ENCODE measurements around the gene GRM4.

Gene GRM4

DNA sequence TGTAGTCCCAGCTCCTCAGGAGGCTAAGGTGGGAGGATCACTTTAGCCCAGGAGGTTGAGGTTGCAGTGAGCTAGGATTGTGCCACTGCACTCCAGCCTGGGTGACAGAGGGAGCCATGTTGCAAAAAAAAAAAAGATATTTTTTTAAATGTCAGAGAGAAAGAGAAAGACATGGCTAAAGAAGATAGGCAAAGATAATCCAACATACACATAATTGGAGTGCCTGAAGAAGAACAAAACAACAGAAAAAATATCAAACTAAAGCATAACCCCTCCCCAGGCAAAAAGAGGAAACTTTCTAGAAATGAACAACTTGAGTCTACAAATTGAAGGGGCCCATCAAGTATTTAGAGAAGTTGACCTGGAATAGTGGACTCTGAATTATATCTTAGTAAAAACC is 14.0 kb upstream of the GRM4 start:
- no peak for DNase-seq
- in situ Hi-C loops (cut with MboI; ENCODE audit: low pct_unique_long_range_greater_than_20kb, low sequenced_read_pairs), result no loop called here

DNA sequence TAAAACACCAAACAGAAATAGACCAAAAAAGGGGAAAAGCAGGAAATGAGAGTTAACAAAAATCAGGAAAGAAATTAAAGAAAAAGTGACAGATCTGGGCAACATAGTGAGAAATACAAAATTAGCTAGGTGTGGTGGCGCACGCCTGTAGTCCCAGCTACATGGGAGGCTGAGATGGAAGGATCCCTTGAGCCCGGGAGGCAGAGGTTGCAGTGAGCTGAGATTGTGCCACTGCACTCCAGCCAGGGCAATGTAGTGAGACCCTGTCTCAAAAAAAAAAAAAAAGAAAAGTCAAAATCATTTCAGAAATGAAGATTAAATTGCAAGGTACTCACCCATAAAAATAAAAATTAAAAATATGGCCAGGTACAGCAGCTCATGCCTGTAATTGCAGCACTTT is 13.0 kb upstream of the GRM4 start:
- no peak for DNase-seq
- in situ Hi-C loops (cut with MboI; ENCODE audit: low pct_unique_long_range_greater_than_20kb, low sequenced_read_pairs), result no loop called here

DNA sequence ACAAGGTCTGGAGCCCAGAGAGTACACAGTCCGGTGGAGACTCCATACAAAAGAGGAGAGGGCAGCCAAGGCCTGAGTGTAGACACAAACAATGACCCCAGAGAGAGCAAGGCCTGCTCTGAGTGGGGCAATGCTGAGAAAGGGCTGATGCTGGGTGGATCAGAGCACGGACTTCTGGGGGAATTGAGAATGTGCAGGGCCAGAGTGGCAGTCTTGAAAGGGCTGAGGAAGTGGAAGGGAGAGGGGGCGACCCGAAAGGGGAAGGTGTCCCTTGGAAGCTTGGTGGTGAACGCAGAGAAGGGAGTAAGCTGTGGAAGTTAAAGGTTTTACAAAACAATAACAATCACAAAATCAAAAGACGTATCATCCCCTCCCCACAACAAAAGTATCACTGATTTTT is 12.0 kb upstream of the GRM4 start:
- DNase-seq, result no peak
- in situ Hi-C loops (cut with MboI; ENCODE audit: low pct_unique_long_range_greater_than_20kb, low sequenced_read_pairs), result no loop called here

DNA sequence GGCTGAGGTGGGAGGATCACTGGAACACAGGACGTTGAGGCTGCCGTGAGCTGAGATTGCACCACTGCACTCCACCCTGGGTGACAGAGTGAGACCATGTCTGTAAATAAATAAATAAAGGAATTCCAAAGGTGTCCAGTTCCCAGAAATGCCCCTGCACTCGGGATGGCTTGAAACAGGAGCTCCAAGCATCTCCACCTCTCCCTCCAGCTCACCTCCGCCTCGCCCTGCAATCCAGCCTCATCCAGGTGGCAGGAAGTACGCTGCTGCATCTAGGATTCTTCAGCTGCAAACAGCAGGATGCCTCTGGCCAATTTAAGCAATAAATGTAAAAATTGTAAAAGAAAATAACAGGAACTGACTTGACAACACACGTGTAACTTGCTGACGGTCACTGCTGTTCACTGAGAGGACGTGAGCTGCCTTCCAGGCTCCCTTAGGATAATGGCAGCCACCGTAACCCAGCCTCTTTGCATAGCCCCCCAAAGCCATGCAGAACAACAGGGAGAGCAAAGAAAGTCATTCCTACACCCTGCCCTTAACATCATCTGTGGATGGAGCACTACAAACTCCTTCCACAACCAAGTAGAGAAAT is 11.4 kb upstream of the GRM4 start:
- no peak for DNase-seq
- in situ Hi-C loops (cut with MboI; ENCODE audit: low pct_unique_long_range_greater_than_20kb, low sequenced_read_pairs), result no loop called here

DNA sequence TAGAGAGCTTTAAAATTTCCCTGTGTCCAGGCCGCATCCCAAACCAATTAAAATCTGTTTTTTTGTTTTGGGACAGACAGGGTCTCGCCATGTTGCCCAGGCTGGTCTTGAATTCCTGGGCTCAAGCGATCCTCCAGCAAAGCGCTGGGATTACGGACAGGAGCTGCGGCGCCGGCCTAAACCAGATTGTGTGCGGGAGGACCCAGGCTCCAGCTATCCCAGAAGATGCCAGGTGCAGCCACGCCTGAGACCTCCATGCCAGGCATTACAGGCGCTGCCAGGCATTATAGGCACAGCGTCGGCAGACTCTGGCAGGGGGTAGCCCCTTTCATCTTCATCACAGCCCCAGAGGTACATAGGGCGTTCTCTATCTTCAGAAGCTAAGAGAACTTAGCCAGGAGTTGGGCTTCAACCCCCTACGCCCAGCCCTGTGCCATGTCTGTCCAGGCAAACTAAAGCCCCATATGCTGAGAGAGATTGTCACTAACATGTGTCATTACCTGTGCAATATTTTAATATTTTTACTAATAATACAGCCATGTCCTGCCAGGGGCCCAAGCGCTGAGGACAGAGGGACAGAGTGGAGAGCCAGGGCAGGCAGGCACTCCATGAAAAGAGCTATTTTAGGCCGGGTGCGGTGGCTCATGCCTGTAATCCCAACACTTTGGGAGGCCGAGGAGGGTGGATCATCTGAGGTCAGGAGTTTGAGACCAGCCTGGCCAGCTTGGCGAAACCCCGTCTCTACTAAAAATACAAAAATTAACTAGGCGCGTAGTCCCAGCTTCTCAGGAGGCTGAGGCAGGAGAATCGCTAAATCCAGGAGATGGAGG is 9.8 kb upstream of the GRM4 start:
- no peak for DNase-seq
- in situ Hi-C loops (cut with MboI; ENCODE audit: low pct_unique_long_range_greater_than_20kb, low sequenced_read_pairs), result no loop called here

DNA sequence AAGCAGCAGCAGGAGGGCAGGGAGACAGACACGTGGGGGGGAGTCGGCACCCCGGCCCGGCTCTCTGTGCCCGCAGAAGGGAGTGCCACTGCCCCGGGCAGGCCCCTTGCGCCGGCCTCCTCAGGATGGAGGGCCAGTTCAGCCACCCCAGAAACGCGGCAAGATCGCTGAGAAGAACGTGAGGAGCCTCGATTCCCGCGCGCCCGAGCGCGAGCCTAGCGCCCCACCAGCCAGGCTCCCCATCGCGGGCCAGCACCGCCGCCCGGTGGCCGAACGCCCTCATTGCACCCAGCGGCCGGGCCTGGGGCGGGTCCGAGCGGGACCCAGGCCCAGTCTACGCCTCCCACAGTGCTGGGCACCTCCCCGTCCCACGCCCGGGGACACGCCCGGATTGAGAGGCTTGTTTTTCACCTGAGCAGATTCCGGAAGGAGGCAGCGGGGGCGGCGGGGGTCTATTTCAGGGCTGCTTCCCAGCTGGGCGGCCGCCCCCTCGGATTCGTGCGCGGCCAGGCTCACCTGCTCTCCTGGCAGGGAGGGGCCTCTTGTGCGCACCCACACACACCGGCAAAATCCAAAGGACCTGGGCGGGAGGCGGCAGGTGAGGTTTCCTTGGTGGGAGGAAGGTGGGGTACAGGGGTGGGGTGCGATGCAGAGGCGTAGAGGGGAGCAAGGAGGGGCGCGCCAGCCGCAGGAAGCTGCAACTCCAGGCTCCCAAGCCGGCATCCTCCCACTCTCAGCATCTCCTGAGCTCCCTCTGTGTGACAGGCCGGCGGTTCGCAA is 9.0 kb upstream of the GRM4 start:
- in situ Hi-C loops (cut with MboI; ENCODE audit: low pct_unique_long_range_greater_than_20kb, low sequenced_read_pairs), result no loop called here
- DNase-seq, result peak; percentile 55

DNA sequence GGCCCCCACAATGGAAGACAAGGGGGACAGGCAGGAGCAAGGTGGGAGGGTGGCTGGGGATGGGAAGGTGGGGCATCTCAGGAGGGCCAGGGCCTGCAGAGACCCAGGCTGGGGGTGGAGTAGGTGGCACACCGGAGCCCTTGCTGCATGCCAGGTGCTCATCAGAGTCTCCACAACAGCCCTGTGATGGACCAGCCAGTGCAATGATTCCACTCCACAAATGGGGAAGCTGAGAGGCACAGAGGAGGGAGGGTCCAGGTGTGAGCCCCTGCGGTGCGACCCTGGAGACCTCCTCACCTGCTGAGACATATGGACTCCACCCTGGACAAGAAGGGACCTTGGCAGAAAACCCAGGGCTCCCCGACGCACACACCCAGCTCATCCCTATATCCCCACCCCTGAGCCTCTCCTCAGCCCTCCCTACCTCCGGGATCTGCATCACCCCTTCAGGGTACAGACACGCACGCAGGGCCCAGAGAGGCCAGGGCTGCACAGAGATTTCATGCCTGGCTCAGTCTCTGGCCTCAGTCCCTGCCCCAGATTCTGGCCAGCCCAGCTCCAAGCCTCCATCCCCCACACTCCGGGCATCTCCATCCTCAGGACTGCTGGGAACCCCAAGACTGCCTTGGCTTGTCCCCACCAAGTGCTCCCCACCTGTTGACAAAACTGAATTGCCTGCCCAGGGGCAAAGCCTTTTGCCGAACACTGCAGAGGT is 7.1 kb upstream of the GRM4 start:
- DNase-seq, result no peak
- in situ Hi-C loops (cut with MboI; ENCODE audit: low pct_unique_long_range_greater_than_20kb, low sequenced_read_pairs), result no loop called here

DNA sequence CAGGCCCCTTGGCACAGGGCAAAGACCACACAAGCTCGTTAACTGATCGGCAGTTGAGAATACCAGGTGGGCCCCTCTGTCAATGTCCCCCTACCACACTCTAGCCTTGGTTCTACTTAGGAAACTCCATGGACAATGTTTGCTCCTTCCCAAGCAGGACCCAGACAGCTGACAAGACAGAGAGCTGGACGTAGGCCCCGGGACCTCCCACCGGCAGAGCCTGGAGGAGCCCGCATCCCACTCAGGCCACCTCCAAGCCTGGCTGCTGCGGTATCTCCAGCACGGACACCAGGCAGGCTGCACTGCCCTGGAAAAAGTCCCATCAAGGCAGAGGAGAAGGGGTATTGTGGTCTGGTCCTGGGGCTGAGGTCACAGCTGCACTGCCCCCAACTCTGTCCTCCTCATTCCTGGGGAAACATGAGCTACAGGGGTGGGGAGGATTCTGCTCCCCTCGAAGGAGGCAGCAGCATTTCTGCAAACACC is 6.2 kb upstream of the GRM4 start:
- no peak for DNase-seq
- in situ Hi-C loops (cut with MboI; ENCODE audit: low pct_unique_long_range_greater_than_20kb, low sequenced_read_pairs), result no loop called here

DNA sequence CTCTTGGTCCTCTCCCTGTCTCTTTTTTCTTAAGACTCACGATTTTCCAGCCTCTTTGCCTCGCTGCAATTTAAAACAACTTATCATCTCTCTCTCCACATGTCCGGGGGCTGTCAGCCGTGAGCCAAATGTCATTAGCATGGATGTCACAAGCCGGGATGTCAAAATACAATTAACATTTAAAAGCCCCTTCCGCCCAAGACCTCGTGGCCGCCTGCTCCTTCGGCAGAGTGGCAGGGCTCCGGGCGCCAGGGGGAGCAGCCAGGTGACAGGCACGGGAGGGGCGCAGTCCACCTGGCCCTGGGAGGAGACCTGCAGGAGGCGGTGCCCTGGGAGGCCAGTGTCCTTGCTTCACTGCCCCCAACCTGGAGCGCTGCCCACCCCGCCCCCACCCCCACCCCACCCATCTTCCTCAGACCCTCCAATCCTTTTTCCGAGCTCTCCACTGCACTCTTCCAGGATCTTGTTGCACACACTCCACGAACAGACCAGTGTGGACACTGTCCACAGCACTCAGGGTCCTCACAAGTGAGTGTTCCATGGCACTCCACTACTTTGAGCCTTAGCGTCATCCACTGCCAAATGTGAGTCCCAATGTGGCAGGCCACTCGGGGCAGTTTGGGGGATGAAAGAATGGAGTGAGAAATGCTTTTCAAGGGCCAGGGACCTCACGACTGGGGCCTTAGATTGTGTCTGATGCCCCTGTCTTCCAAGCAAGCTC is 5.6 kb upstream of the GRM4 start:
- DNase-seq, result no peak
- in situ Hi-C loops (cut with MboI; ENCODE audit: low pct_unique_long_range_greater_than_20kb, low sequenced_read_pairs), result no loop called here

DNA sequence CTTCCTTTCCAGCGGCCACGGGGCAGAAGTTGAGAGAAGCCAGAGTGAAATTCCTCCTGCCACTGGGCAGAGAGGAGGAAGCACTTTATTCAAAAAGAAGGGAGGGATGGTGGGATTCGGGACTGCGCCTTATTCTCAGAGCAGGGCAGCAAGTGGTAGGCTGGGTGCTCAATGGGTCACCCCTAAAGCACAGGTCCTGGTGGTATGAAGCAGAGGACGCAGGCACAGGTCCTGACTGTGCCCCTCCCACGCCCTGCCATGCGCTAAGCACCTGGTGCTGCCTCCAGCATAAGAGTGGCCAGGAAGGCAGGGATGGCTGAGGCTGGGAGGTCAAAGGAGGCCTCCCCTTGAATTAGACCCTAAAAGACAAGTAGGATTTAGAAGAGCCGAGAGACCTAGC is 4.9 kb upstream of the GRM4 start:
- in situ Hi-C loops (cut with MboI; ENCODE audit: low pct_unique_long_range_greater_than_20kb, low sequenced_read_pairs), result no loop called here
- no peak for DNase-seq

DNA sequence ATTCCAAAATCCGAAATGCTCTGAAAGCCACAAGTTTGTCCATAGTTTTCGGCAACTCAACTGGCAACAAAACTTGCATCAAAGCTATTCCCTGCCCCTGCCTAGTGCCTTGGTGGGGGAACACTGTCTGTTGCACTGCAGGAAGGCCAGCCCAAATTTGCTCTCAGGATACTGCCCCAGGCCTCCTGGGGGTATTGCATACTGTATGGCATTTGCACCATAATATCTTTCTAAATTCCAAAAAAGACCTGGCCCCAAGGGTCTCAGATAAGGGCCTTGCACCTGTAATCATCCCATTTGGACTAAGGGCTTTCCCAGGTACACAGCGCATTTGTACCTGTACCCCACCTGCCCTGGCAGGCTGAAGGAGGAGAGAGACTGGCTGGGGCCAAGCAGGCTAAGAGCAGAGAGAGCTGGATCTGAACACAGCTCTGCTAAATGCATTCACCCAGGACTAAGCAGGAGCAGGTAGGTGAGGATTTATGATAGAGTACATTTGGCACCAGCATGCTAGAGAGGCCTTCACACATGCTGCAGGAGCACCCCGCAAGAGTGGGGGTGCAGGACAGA is 4.0 kb upstream of the GRM4 start:
- in situ Hi-C loops (cut with MboI; ENCODE audit: low pct_unique_long_range_greater_than_20kb, low sequenced_read_pairs), result no loop called here

DNA sequence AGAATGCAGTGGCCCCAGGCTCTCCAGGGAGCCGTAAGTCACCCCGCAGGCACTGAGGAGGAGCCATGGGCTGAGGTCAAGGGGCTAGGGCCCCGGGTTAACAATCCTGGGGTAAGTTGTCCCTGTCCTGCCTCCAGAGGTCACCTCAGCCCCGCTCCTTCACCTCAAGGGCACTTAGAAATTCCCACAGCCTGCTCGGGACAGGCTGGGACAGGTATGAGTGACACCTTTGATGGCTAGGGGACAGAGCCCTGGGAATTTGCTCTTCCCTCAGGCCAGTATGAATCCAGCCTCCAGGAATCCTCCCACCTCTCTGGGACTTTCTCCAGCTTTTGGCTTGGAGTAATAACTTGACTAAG is 3.5 kb upstream of the GRM4 start:
- DNase-seq, result no peak
- in situ Hi-C loops (cut with MboI; ENCODE audit: low pct_unique_long_range_greater_than_20kb, low sequenced_read_pairs), result no loop called here

More for the DNA sequence above, 4.0 kb upstream of the GRM4 start:
- DNase-seq, result no peak

DNA sequence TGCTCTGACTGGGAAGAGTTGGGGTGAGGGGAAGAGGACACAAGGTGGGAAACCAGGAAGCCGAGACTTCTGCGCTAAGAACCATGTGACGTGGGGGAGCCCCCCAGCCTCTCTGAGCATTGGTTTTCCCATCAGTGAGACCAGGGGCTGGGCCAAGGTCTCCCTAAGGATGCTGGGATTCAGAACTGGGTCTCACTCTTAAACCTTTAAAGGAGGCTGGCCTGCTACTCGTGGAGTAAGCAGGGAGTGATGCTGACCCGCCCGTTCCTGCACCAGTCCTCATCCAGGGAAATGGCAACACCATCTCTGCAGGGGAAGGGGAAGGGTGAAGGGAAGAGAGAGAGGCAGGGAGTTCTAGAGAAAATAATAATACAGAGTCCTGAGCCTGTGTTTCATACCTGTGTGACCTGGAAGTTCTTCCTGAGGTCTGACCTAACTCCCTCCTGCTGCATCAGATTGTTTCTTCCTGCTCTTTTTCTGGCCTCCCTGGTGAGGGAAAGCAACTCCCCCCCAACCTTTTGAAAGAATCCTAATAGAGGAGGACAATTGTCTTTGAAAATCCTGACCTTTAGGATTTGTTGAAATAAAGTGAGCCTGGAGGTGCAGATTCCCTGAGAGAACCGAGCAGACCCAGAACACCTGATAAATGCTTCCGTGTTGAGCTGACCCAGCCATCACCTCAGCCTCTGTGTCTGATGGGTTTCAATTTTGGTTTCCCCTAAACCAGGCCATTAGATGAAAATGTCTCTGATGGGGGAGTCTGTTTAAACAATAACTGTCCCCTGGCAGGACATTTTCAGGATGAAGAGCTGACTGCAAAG is 3.0 kb upstream of the GRM4 start:
- in situ Hi-C loops (cut with MboI; ENCODE audit: low pct_unique_long_range_greater_than_20kb, low sequenced_read_pairs), result no loop called here
- no peak for DNase-seq

DNA sequence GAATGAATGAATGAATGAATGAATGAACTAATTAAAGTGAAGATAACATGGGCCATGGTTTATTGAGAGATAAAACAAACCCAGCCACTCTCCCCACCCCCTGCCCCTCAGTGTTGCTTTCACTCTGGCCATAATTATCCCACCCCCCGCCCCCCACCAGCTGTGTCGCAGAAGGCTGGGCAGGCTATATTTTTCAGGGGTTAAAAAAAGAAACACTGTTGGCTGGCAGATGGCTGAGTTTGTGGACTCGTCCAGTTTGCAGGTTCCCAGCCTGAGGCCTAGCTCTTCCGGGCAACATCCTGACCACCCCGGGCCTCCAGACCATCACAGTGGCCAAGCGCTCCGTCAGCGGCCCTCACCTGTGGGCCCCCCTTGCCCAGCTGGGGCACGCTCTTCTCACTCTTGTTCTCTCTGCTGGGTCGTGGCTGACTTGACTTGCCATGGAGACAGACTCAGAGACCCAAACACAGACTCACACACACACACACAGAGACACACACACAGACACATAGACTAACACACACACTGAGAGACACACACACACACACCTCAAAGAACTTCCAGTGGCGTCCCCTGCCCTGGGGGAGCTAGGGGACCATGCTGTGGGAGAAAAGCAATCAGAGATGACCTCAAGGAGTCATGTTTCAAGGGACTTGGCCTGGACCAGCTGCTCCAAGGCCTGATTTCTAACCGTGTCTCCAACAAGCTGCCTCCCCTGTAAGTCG is 2.2 kb upstream of the GRM4 start:
- DNase-seq, result no peak
- in situ Hi-C loops (cut with MboI; ENCODE audit: low pct_unique_long_range_greater_than_20kb, low sequenced_read_pairs), result no loop called here

DNA sequence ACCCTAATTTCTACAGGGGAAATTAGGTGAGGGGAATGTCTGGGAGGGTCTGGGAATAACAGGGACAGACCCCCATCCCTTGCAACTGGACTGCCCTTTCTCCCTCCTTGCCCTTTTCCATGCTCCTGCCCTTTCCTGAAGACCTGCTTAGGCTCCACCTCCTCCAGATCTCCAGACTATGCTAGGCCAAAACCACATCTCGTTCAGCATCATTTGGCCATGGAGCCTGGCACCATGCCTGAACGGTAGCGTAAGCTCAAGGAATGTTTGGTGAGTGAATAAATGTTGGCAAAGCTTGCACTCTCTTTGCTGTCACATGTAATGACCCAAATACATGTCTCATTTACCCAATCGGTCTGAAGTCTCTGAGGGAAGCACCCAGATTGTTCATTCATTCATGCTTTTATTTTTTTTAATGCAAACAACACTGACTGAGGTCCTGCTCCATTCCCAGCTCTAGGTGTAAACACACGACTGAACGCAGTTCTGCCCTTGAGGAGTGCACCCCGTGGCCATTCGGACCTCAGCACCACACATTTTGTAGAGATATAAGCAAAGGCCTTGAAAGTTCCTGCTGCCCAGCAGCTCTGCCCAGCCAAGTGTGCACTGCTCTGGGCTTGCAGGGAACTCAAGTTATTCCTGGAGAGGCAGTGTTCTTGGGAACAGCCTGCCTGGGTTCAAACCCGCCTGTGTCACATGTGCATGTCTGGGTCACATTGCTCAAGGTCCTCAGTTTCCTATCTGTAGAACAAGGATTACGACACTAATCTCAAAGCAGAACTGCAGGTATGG is 1.1 kb upstream of the GRM4 start:
- in situ Hi-C loops (cut with MboI; ENCODE audit: low pct_unique_long_range_greater_than_20kb, low sequenced_read_pairs), result no loop called here
- DNase-seq, result no peak

DNA sequence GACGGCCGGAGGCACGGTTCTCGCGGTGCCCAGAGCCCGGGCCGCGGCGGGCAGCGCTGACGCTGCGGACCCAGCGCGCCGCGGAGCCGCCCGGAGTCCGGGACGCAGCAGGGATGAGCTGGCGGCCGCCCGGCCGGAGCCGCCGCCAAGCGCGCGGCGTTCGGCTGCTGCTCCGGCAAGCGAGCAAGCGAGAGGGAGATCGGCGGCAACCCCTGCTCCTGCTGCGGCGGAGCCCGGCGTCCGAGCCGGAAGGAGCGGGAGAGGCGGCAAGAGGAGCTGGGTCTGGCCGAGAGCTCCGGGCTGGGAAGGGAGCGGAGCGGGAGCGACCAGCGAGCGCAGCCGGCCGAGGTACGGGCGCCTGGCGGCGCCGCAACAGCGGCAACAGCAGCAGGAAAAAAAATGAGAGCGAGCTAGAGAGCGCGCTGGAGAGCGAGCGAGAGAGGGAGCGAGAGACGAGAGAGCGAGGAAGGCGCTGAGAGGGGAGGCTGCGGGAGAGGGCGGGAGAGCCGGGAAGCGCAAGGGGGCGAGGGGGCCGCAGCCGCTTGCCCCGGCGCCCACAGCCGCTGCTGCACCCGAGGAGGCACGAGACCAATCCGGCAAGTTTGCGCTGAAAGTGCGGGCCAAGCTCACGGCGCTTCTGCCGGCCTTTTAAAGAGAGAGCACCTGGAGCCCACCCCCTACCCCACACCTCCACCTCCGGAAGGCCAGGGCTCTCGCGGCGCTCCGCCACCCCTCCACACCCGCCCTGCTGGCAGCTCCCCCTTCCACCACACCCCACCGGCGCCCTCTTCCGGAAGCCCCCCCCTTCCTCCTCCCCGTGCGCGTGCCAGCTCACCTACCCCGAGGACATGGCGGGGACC is 496 bp downstream of the GRM4 start:
- in situ Hi-C loops (cut with MboI; ENCODE audit: low pct_unique_long_range_greater_than_20kb, low sequenced_read_pairs), result no loop called here
- DNase-seq, result no peak

All from KBM-7 (cell line).